Activated CD4-positive, alpha-beta T cell treated with anti-CD3 and anti-CD28 coated beads, Interleukin-10, Interleukin-2, amounts not matched to agents 100 ng/mL and 50 ng/mL, durations not matched to agents 16 hours and 8 hours (primary cell): Measurements from ENCODE around the gene MYT1.
"Not testable (repeated sequence)": the region's sequence is repeated elsewhere in the genome, so short reads cannot be mapped to it uniquely, and the experiment has no call there.

Source experiments
- DNase-seq: peaks from one replicate; pipeline ENCODE4 v3.0.0-alpha.2; 2020

The MYT1 gene

DNA sequence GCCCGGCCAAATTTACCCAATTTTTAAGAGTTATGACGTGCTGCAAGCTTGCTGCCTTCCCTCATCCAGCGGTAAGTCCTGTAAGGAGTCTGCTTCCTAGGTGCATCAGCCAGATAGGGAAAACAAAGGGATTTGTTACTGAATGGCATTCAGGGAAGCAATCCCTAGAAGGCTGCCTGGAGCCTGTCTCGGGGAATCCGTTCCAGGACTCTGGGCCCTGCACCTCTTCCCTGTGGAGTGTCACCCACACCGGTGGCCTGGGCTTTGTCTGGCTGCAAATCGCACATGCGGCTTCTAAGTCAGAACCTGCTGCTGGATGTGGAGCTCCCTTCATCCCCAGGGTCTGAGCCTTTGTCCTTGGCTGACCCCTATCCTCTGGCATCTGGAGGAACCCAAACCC lies 7.0 kb downstream of the MYT1 start:
- DNase-seq = no peak

DNA sequence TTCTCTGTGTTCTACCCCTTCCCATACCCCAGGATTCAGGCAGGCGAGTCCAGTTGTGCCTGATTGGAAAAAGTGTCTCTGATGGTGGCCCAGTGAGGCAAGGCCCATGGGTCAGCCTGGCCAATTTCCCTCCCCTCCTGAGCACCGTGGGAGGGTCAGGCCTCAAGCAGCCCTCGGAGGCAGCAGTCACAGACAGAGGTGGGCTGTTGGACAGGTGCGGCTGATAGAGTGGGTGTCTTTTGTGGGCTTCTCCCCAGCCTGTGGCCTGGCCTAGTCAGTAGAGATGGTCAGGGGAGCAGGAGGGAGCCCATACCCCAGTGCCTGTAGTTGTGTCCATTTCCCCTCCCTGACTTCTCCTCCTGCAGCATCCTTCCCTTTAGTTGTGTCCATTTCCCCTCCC lies 8.9 kb downstream of the MYT1 start:
- no peak for DNase-seq

DNA sequence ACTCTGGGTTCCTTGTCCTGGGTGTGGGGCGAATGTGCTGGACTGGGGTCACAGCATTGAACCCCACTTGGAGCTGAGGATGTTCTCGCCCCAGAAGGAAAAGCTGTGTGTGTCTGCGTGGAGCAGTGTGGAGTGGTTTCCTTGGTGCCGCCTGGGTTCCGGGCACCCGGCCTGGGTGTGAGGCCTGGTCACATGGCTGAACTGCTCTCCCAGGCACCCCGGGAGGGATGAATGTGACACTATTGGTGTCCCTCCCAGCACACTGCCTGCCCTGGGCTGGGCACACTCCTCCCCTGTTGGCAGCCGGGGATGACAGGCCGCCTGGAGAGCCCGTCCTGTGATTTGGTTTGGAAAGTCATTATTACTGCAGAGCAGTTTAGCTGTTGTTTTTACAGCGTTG lies 12.3 kb downstream of the MYT1 start:
- DNase-seq = no peak

DNA sequence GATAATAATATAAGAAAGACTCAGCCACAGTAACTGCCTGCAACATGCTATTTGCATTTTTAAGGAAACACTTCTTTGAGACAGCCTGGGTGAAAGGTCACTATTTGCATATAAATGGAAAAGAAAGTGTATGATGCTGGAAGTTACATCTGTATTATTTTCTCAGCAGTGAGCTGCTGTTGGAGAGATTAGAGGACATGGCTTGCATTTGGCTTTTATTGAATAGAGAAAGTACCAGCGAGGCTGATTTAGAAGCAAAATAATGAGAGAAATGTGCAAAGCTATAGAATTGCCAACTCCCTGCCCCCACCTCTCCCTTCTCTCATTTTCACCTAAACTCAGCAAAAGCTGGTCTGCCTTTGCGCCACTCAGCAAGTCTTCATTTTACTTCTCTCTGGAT lies 12.7 kb downstream of the MYT1 start:
- DNase-seq = no peak

DNA sequence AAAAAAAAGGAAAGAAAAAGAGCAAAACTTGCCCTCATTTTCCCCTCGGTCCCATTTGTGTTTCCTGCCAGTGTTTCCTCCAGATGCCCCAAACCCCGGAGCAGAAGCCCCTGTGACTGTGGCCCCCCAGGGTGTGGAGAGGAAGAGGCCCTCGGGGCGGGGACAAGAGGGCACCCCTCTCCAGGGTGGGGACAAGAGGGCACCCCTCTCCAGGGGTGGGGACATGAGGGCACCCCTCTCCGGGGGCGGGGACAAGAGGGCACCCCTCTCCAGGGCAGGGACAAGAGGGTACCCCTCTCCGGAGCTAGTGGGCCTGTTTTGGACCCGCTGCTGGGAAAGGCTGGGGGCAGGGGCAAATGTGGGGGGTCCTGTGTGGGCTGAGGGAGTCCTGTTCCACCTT lies 13.1 kb downstream of the MYT1 start:
- no peak for DNase-seq

DNA sequence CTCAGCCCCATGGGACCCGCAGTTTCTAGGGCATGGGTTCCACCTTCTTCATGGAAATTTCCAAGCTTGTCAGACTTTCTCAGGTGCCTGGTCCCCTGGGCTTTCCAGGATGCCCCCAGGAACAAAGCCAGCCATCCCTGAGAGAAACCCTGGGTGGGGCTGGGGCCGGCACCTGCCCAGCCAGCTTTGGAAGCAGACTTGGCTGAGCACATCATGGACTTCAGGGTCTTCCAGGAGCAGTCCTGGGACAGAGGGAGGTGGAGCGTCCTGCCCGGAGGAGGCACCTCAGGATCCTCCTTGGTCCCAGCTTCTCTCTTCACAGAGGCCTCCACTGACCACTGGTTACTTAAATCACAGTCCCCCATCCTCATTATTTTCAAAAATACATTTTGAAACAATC lies 13.5 kb downstream of the MYT1 start:
- no peak for DNase-seq

DNA sequence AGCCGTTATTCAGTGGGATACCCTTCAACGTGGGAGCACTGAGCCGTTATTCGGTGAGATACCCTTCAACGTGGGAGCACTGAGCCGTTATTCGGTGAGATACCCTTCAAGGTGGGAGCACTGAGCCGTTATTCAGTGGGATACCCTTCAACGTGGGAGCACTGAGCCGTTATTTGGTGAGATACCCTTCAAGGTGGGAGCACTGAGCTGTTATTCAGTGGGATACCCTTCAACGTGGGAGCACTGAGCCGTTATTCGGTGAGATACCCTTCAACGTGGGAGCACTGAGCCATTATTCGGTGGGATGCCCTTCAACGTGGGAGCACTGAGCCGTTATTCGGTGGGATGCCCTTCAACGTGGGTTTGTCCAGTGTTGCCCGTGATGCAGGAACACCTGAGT lies 14.7 kb downstream of the MYT1 start:
- DNase-seq = not testable (repeated sequence)

DNA sequence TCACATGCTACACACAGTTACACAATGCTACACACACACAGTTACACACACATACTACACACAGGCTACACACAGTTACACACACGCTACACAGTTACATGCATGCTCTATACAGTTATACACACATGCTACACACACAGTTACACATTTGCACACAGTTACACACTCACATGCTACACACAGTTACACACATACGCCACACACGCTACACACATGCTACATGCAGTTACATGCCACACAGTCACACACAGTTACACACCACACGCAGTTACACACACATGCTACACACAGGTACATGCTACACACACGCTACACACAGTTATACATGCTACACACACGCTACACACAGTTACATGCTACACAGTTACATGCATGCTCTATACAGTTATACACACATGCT lies 15.6 kb downstream of the MYT1 start:
- no peak for DNase-seq

DNA sequence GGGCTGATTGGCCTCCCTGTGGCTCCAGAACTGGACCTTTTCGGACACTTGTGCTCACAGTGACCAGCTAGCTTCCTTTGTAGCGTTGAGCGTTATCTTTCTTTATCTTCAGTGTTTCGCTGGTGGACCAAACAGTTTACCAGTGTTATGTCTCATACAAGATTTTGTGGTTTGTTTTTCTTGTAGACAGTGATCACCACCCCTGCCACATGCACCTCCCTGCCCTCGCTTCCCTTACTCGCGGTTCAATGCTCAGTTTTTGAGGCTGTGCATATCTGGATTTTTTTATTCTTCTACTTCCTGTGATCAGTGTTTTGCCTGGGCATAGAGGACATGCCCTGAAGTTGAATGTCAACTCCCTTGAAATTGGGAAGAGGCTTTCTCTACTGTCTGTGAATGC lies 16.4 kb downstream of the MYT1 start:
- no peak for DNase-seq

DNA sequence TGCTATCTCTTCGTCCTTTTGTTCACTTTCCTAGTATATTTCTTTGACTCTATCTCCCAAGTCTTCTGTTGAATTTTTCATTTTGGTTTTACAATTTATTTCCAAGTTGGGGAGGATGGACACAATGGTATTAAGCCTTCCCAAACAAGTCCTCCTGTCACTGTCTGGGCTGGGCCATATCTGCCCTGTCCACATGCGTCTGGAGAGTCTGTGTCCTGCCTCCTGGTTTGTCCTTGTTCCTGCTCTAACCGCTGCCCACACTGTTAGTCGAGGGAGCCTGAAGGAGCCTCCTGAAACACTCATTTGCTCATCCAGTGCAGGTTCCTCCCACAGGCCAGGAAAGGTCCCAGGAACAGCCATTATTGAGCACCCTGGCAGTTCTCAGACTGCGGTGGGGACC lies 17.1 kb downstream of the MYT1 start:
- DNase-seq = no peak

DNA sequence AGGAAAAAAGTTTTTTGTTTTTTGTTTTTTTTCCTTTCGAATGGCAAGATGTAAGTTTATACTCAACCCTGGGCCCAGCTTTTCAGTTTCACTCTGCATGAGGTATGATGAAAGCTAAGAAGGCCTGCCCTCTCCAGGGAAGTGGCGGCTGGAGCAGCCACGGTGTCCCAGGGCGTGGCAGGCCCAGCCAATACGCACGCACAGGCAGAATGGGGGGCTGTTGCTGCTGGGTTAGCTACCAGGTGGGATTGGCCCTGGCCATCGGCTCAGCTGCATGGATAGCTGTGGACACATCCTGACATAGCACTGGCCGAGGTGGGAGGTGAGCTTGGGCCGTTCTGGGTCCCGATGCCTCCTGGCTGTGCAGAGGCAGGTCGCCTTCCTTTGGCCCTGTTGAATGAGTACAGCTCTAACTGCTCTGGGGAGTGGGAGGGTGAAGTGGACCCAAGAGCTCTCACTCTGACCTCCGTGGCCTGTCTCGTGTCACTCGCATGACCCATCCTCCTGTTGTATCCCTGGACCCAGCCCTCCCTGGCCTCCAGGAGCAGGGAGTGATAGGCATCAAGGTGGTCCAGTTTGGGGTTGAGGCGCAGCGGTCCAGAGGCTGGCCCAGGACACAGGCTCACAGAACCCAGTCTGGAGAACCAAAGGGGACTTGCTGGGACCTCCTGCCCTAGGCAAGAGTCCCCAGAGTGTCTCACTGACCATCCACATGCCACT lies 18.1 kb downstream of the MYT1 start:
- no peak for DNase-seq

DNA sequence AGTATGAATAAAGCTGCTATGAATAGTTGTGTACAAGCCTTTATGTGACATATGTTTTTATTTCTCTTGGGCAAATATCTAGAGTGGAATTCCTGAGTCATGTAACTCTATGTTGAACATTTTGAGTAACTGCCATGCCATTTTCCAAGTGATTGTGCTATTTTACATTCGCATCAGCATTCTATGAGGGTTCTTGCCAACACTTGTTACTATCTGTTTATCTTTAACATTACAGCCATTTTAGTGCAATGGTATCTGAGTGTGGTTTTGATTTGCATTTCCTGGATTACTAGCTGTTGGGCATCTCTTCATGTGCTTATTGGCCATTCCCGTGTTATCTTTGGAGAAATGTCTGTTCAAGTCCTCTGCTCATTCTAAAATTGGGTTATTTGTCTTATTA lies 19.1 kb downstream of the MYT1 start:
- no peak for DNase-seq

DNA sequence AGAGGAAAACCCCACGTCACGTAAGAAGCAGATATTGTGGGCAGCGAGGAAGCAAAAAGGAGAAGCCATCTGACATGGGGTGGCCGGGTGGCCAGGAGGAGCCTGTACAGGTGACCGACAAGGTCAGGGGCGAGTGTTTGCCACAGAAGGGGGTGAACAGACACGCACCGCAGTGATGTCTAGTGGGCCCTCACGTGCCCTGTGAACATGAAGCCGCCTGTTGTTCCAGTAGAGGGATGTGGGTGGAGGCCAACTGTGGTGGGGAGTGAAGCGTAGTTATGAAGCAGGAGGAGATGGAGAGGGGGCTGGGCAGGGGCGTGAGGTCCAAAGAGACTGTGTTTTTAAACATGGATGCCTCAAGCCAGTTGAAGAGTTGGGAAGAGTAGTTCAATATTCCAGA lies 20.5 kb downstream of the MYT1 start:
- DNase-seq = no peak

DNA sequence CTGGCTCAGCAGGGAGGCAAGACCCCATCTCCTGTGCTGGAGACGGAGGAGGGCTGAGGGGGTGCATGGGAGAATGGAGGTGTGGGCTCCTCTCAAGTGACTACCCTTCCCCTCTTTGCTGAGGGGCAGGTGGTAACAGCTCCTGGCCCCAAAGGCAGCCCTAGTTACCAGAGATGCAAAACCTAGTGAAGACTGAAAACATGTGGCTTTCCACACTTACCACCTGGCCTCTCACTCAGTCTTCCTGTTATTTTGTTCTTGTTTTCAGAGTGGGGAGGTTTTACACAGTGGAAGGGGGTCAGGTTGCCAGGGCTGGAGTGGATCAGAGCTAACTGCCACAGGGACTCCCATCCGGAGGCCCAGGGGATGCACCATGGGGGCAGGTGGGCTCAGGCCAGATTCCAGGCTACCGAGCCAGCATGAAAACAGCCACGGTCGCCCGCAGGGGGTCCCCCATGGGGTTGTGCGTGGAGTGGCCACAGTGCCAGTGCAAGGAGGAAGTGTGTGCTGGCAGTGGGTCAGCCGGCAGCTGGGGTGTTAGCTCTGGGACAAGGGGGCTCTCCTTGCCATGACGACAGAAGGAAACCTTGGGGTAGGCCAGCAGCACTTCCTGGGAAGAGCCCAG lies 21.1 kb downstream of the MYT1 start:
- no peak for DNase-seq

DNA sequence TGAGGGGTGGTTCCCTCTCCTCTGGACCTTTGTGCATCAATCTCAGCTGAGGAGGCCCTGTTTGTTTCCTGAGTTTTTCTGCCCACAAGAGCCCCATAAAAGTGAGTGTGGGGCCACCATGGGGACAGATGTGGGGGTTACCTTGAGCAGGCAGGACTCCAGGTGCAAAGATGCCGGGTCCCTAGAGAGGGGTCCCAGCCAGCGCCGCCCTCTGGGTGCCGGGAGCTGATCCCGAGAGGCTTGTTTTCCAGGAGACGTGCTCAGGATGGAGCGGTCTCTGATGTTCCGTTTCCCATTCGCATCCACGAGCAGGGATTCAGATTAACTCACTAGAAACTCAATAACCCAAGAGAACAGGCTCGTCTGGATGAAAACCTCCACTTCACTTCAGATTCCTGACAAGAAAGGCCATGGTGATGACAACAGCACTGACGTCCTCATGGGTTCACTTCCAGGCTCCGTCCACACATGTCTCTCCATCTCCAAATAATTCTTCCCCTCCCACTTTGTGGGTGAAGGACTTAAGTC lies 21.9 kb downstream of the MYT1 start:
- DNase-seq = no peak

DNA sequence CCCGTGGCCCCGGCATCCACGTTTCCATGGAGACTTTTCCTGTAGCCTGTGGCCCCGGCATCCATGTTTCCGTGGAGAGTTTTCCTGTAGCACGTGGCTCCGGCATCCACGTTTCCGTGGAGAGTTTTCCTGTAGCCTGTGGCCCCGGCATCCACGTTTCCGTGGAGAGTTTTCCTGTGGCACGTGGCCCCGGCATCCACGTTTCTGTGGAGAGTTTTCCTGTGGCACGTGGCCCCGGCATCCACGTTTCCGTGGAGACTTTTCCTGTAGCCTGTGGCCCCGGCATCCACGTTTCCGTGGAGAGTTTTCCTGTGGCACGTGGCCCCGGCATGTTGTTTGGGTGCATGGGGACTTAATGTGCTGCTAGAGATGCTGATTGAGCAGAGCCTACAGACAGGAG lies 23.0 kb downstream of the MYT1 start:
- DNase-seq = not testable (repeated sequence)

DNA sequence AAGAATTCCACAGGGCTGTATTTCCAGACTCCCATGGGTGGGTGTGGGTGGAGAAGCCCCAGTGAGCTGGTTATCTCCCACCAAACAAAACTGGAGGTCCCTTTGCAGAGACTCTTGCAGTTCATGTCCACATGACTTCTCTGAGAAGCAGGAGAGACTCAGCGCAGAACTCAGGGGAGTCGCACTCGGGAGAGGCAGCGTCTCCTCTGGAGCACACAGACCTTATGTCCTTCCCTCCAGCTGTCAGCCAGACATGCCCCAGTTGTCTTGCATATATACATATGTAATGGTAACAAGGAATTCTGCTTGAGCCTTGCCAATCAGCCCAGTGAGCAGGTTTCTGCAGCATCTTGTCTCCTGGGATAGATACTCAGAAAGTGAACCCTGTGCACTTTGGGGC lies 23.8 kb downstream of the MYT1 start:
- no peak for DNase-seq

DNA sequence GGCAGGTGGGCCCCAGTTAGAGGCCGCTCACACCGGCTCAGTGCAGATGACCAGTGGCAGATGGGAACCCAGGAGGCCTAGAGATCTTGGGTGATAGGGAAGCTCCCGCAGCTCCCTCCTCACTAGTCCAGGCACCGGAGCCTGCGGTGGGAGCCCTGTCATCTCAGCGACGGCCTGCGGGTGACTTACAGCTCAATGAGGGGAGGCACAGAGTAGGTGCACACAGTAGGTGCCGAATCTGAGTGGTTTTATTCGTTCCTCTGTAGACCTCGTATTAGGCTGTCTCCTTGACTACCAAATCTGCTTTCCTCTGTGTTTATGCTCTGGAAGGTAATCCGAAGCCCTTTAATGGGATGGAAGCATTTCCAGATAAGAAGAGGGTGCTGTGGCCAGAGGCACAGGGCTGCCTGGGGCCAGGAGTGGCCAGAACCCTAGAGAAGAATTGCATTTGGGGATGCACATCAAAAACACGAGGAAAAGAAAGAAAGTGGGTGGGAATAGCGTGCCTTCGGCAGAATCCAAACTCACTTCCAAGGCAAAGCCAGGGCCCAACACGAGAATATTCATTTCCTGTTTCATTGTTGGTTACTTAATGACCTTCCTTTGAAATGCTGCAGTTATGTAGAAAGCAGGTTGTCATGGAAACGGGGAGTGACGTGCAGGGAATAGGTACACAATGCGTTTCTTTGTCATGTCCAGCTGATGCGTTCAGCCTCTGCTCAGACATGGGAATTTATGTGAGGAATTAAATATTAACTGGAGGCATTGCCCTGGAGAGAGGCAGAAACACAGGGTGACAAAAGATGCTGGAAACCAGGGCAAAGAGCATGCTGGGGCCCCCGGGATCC lies 24.7 kb downstream of the MYT1 start:
- no peak for DNase-seq

DNA sequence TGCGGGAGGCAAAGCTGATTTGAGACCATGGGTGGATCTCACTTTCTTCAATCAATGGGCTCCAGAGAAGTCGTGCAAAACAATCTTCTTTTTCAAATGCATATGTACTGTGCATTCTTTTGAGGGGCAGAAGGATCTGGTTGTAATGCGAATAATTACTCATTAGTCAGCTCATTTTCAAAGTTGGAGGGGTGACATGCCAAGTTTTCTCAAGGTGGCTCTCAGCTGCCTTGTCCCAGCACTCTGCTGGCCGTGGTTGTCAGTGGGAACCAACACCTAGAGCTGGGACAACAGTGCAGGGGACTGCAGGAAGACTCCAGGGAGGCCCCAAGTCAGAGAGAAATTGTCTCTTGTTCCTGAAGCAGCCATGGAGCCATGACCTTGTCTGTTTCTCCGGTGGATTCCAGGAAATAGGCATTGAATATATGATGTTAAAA lies 25.3 kb downstream of the MYT1 start:
- no peak for DNase-seq

DNA sequence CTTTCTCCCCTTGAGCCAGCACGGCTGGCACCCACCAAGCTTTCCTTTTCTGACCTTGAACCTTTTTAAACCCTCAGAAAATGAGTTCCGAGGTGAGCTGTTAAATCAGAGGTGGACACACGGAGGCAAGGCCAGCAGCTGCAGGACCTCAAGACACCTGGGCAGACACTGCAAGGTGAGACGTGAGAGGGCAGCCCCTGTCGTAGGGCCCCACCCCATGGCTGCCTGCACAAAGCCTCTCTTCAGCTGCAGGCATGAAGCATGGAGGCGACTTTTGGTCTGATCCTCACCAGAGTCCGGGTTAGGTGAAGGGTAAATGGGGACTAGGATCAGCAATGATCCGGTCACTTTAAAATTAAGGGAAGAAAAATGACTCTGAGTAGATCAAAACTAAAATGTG lies 25.7 kb downstream of the MYT1 start:
- DNase-seq = no peak

DNA sequence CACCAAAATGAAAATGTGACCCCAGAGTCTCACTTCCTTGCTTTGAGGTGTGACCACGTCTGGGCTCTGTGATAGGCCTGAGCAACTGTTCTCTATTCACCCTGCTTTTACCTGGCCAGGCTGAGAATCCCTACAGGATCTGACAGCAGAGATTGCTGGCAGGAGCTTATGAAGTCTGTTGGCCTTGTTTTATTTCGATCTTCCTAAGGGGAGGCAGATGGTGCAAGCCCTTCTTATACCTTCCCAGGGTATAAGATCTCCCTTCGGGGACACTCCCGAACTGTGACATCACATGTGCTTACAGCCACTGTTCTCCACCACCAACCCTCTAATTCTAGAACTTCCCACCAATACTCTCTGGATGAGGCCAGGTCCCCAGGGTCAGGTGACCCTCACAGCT lies 26.8 kb downstream of the MYT1 start:
- DNase-seq = no peak

DNA sequence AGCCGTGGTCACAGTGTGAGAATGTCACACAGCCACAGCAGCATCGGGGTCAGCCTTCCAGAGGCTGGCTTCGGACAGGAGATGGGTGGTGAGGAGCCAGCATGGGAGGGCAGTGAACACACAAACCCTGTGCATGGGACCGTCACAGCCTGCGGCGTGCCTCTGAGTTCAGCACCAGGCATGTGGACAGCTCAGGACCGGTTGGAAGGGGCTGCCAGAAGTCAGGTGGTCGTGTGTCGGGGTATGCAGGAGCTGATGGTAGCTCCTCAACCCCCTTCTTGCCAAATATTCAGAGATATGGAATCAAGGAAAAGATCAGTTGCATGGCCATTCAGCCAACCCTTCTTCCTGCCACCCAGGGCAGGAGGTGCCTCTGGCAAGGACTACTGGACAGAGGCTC lies 28.2 kb downstream of the MYT1 start:
- DNase-seq = no peak

DNA sequence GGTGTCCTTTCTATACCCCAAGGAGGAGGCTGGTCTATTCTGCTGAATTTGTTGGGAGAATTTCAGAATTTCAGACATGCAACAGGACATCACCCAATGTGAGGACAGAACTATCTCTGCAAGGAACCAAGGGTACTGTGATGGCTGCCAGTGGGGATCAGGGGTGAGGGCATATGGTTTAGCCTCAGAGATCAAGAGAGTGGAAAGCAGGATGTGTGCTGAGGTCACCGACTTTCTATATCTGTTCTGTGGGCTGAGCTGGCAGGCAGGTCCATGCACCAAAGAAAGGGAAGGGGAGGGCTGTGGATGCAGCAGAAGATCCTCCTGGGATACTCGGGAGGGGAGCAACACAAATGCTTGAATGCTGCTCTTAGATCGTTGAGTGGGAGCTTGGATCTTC lies 28.8 kb downstream of the MYT1 start:
- no peak for DNase-seq

DNA sequence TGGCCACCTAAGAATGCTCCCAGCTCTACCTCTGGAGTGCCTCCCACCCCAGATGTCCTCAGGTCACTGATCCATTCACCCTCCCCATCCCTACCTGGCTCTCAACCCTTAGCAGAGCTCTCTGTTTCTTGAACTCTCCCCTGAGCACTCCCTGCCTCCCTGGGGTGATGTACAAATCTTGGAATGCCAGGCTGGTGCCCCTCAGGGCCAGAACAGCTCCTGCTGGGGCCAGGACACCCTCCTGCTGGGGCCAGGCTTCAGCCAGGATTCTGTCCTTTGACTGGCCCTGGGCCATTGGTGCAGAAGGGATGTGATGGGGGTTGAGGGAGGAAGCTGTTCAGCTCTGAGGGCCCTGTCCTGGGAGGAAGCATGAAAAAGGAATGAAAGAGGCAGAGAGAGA lies 30.0 kb downstream of the MYT1 start:
- no peak for DNase-seq
